Astrocyte (in vitro differentiated cells and primary cell): ENCODE results near the gene SCAND1. TPM values are rescaled to one million over a fixed set of nuclear protein-coding genes. Genes with fewer than 3 reads are reported as not detected.

Experiments
- DNase-seq: peaks from one replicate; pipeline ENCODE4 v3.0.0-alpha.2; 2010; ENCODE audit warnings: low read depth
- FAIRE-seq: peaks from 2 replicates; lab custom pipeline; 2011; peaks lifted over from hg19 to GRCh38; lab: Jason Lieb, UNC
- H2AFZ ChIP-seq: 2 replicates; pipeline ENCODE4 v1.6.0; 2012; ENCODE audit warnings: low read depth, low read length, inconsistent platforms
- H3K27ac ChIP-seq: 2 replicates; pipeline ENCODE4 v1.5.1; 2011; ENCODE audit warnings: low read depth, low read length, inconsistent platforms
- H3K27me3 ChIP-seq: 2 replicates; pipeline ENCODE4 v1.6.0; 2011; ENCODE audit warnings: low read length, inconsistent platforms; ENCODE audit not compliant: insufficient read depth
- H3K36me3 ChIP-seq: 2 replicates; pipeline ENCODE4 v1.5.1; 2011; ENCODE audit warnings: low read length, inconsistent platforms; ENCODE audit not compliant: insufficient read depth
- H3K4me1 ChIP-seq: 2 replicates; pipeline ENCODE4 v1.5.1; 2011; ENCODE audit warnings: low read length, inconsistent platforms; ENCODE audit not compliant: insufficient read depth
- H3K4me2 ChIP-seq: 2 replicates; pipeline ENCODE4 v1.6.0; 2012; ENCODE audit warnings: low read length, inconsistent platforms
- H3K4me3 ChIP-seq: 2 replicates; pipeline ENCODE4 v1.5.1; 2011; ENCODE audit warnings: low read depth, mild to moderate bottlenecking, low read length, inconsistent platforms; ENCODE audit not compliant: insufficient read depth
- H3K79me2 ChIP-seq: 2 replicates; pipeline ENCODE4 v1.6.0; 2012; ENCODE audit warnings: mild to moderate bottlenecking, low read length, inconsistent platforms; ENCODE audit not compliant: insufficient read depth
- H3K9ac ChIP-seq: 2 replicates; pipeline ENCODE4 v1.6.0; 2012; ENCODE audit warnings: mild to moderate bottlenecking, low read length, inconsistent platforms
- H3K9me3 ChIP-seq: 2 replicates; pipeline ENCODE4 v1.5.1; 2012; ENCODE audit warnings: low read depth, mild to moderate bottlenecking, low read length, inconsistent platforms; ENCODE audit not compliant: insufficient read depth
- H4K20me1 ChIP-seq: 2 replicates; pipeline ENCODE4 v1.6.0; 2012; ENCODE audit warnings: low read length, inconsistent platforms; ENCODE audit not compliant: insufficient read depth
- H3K27ac Mint-ChIP-seq: one replicate; pipeline ENCODE4 v1.8.0; 2021; ENCODE audit warnings: mild to moderate bottlenecking, mixed read lengths; ENCODE audit not compliant: unreplicated experiment
- H3K27me3 Mint-ChIP-seq: one replicate; pipeline ENCODE4 v1.8.0; 2021; ENCODE audit warnings: low read depth, mixed read lengths; ENCODE audit not compliant: unreplicated experiment
- H3K36me3 Mint-ChIP-seq: one replicate; pipeline ENCODE4 v1.8.0; 2021; ENCODE audit warnings: low read depth, mixed read lengths; ENCODE audit not compliant: unreplicated experiment
- H3K4me1 Mint-ChIP-seq: one replicate; pipeline ENCODE4 v1.8.0; 2021; ENCODE audit warnings: low read depth, mixed read lengths; ENCODE audit not compliant: unreplicated experiment
- H3K4me3 Mint-ChIP-seq: one replicate; pipeline ENCODE4 v1.8.0; 2021; ENCODE audit warnings: mild to moderate bottlenecking, moderate library complexity, mixed read lengths; ENCODE audit not compliant: unreplicated experiment
- H3K9me3 Mint-ChIP-seq: one replicate; pipeline ENCODE4 v1.8.0; 2021; ENCODE audit warnings: mild to moderate bottlenecking, mixed read lengths; ENCODE audit not compliant: unreplicated experiment
- CTCF ChIP-seq: IDR thresholded peaks from 2 replicates; pipeline ENCODE4 v1.5.1; 2011; ENCODE audit warnings: low read depth, mild to moderate bottlenecking, inconsistent platforms, low read length, moderate library complexity; ENCODE audit not compliant: insufficient read depth
- EZH2 ChIP-seq: IDR thresholded peaks from 2 replicates; pipeline ENCODE4 v1.6.1; 2012; ENCODE audit warnings: mild to moderate bottlenecking, low read length, inconsistent platforms; ENCODE audit not compliant: insufficient read depth
- total RNA-seq: library from RNA; stranded (reverse); gene quantifications from 2 replicates; pipeline ENCODE4 v1.2.1, GENCODE V29; 2021

SCAND1 gene
- total RNA-seq, 1 donor from 2014 or later = 63.8 TPM

- H3K79me2 ChIP-seq = no peaks in the 10 kb centered on the region
- peaks cover 10% of the 10 kb centered on the region for H4K20me1 ChIP-seq
- Mint-ChIP-seq H3K4me1 (no peaks in the 10 kb centered on the region), H3K9me3 (peaks cover 2% of the 10 kb centered on the region), H3K27me3 (no peaks in the 10 kb centered on the region), H3K27ac (no peak overlapping the region), H3K4me3 (no peak overlapping the region), H3K36me3 (peaks cover 31% of the 10 kb centered on the region)
- H3K27ac ChIP-seq = no peak overlapping the region
- TF ChIP-seq CTCF (no peak), EZH2 (no peak)
- DNase-seq (no peak), FAIRE-seq (no peak)
- H3K4me1 ChIP-seq = no peaks in the 10 kb centered on the region
- no peak overlapping the region for H3K4me2 ChIP-seq
- H2AFZ ChIP-seq = no peak overlapping the region
- H3K9ac ChIP-seq = no peak overlapping the region
- no peaks in the 10 kb centered on the region for H3K9me3 ChIP-seq
- no peaks in the 10 kb centered on the region for H3K27me3 ChIP-seq
- H3K4me3 ChIP-seq = no peak overlapping the region
- peaks cover 16% of the 10 kb centered on the region for H3K36me3 ChIP-seq
Observed at GRCh38 chr20:35929301-35929700, 25.0 kb downstream of the SCAND1 start.

- Mint-ChIP-seq H3K36me3 (no peaks in the 10 kb centered on the region), H3K27ac (no peak overlapping the region), H3K4me1 (no peaks in the 10 kb centered on the region), H3K27me3 (no peaks in the 10 kb centered on the region), H3K9me3 (no peaks in the 10 kb centered on the region), H3K4me3 (no peak overlapping the region)
- H4K20me1 ChIP-seq = no peaks in the 10 kb centered on the region
- H3K36me3 ChIP-seq = peaks cover 17% of the 10 kb centered on the region
- DNase-seq (no peak), FAIRE-seq (peak; percentile 26)
- no peak overlapping the region for H3K4me2 ChIP-seq
- H2AFZ ChIP-seq = no peak overlapping the region
- H3K4me3 ChIP-seq = no peak overlapping the region
- H3K27ac ChIP-seq = no peak overlapping the region
- H3K4me1 ChIP-seq = no peaks in the 10 kb centered on the region
- H3K9ac ChIP-seq = no peak overlapping the region
- TF ChIP-seq EZH2 (no peak), CTCF (no peak)
- no peaks in the 10 kb centered on the region for H3K27me3 ChIP-seq
- no peaks in the 10 kb centered on the region for H3K79me2 ChIP-seq
- H3K9me3 ChIP-seq = no peaks in the 10 kb centered on the region
Observed at GRCh38 chr20:35920523-35920922, 33.8 kb downstream of the SCAND1 start.

GRCh38 chr20:35918021-35918420 lies 36.3 kb downstream of the SCAND1 start:
- H2AFZ ChIP-seq = no peak overlapping the region
- no peak overlapping the region for H3K9ac ChIP-seq
- Mint-ChIP-seq H3K36me3 (peaks cover 4% of the 10 kb centered on the region), H3K4me1 (no peaks in the 10 kb centered on the region), H3K9me3 (no peaks in the 10 kb centered on the region), H3K4me3 (no peak overlapping the region), H3K27me3 (no peaks in the 10 kb centered on the region), H3K27ac (no peak overlapping the region)
- DNase-seq (no peak), FAIRE-seq (no peak)
- no peak overlapping the region for H3K4me3 ChIP-seq
- no peak overlapping the region for H3K4me2 ChIP-seq
- H3K79me2 ChIP-seq = no peaks in the 10 kb centered on the region
- H3K27ac ChIP-seq = no peak overlapping the region
- no peaks in the 10 kb centered on the region for H4K20me1 ChIP-seq
- H3K36me3 ChIP-seq = peaks cover 28% of the 10 kb centered on the region
- no peaks in the 10 kb centered on the region for H3K4me1 ChIP-seq
- TF ChIP-seq EZH2 = no peak
- TF ChIP-seq CTCF = no peak
- H3K9me3 ChIP-seq = no peaks in the 10 kb centered on the region
- no peaks in the 10 kb centered on the region for H3K27me3 ChIP-seq
